Endodermal cell (in vitro differentiated cells): ENCODE results near the gene ALDH4A1. TPM values are rescaled to one million over a fixed set of nuclear protein-coding genes. Genes with fewer than 3 reads are reported as not detected.

ENCODE experiments used
- DNase-seq: peaks from one replicate; pipeline ENCODE4 v3.0.0-alpha.2; 2017
- H3K27ac ChIP-seq: 2 replicates; pipeline ENCODE4 v1.5.1; 2013; ENCODE audit warnings: mild to moderate bottlenecking, low read depth, low read length, moderate library complexity
- H3K27me3 ChIP-seq: 2 replicates; pipeline ENCODE4 v1.6.1; 2013; ENCODE audit warnings: mild to moderate bottlenecking, low read length, moderate library complexity; ENCODE audit not compliant: insufficient read depth, control insufficient read depth, poor library complexity, severe bottlenecking
- H3K36me3 ChIP-seq: 2 replicates; pipeline ENCODE4 v1.7.0; 2013; ENCODE audit warnings: mild to moderate bottlenecking, low read length, moderate library complexity; ENCODE audit not compliant: control insufficient read depth, insufficient read depth
- H3K4me1 ChIP-seq: one replicate; pipeline ENCODE4 v1.7.0; 2013; ENCODE audit warnings: low read length; ENCODE audit not compliant: control insufficient read depth, insufficient read depth
- H3K4me3 ChIP-seq: 2 replicates; pipeline ENCODE4 v1.5.1; 2013; ENCODE audit warnings: mild to moderate bottlenecking, low read length, moderate library complexity
- H3K9ac ChIP-seq: 2 replicates; pipeline ENCODE4 v1.6.1; 2013; ENCODE audit warnings: mild to moderate bottlenecking, low read length, moderate library complexity; ENCODE audit not compliant: poor library complexity, severe bottlenecking; ENCODE audit errors: extremely low read depth
- H3K9me3 ChIP-seq: 2 replicates; pipeline ENCODE4 v1.6.1; 2013; ENCODE audit warnings: mild to moderate bottlenecking, low read length, moderate library complexity; ENCODE audit not compliant: control insufficient read depth
- H3K27ac Mint-ChIP-seq: 2 replicates; pipeline ENCODE4 v1.8.0; 2020; ENCODE audit warnings: mixed read lengths
- H3K27me3 Mint-ChIP-seq: 2 replicates; pipeline ENCODE4 v1.8.0; 2021; ENCODE audit warnings: mild to moderate bottlenecking, mixed read lengths; ENCODE audit not compliant: insufficient read depth
- H3K36me3 Mint-ChIP-seq: 2 replicates; pipeline ENCODE4 v1.8.0; 2020; ENCODE audit warnings: low read depth, mixed read lengths
- H3K4me1 Mint-ChIP-seq: 2 replicates; pipeline ENCODE4 v1.8.0; 2020; ENCODE audit warnings: mixed read lengths
- H3K4me3 Mint-ChIP-seq: 2 replicates; pipeline ENCODE4 v1.8.0; 2020; ENCODE audit warnings: mild to moderate bottlenecking, moderate library complexity, mixed read lengths
- H3K9me3 Mint-ChIP-seq: 2 replicates; pipeline ENCODE4 v1.8.0; 2020; ENCODE audit warnings: mild to moderate bottlenecking, mixed read lengths
- WGBS, 2 experiments: methylation state at CpG; one replicate each; pipeline versions ENCODE4 v1.1.5 to v1.1.7; 2013; ENCODE audit warnings: missing lambda C conversion rate in 2 of 2, mixed read lengths in 1 of 2; ENCODE audit not compliant: insufficient coverage in 1 of 2, insufficient read length in 1 of 2; 5-methylcytosine and 5-hydroxymethylcytosine counted together
- total RNA-seq, 2 donors: library from RNA; stranded (reverse); fragmentation: NEBNext Ultra II Directional in 1 of 2; extraction: Animal tissue kit (Norgen Biotek cat#: 25700) in 1 of 2; gene quantifications; 2 replicates in 1 of 2; 3 replicates in 1 of 2; pipeline ENCODE4 v1.2.1, GENCODE V29; 2021
- TF ChIP-seq, protein P1 (sequence below): fragments of 200-600 bp; sonication (generic); conservative IDR thresholded peaks from 2 replicates; pipeline ENCODE4 v1.5.0; 2021; ENCODE audit warnings: antibody characterized with exemption, mild to moderate bottlenecking

The ALDH4A1 gene
- total RNA-seq, 2 donors from 2014 or later, result 7.6 to 18.7 TPM

DNA sequence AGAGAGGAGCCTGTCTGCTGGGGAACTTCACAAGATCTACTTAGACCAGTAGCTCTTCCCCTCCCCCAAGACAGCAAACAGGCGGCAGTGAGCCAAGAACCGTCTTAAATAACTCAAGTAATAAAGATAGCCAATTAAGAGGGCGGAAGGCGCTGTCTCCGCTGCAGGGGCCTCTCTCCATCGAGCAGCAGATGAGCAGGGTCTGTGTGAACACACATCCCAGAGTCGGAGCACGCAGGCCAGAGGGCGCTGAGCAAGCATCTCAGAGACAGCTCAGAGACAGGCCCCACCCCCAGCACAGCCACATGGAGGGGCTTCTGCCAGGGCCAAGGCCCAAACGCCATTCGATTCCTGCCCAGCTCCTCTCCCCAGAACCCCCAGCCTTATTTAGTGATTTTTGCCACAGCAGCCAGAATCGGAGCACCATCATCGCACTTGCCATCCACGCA is 43.1 kb upstream of the ALDH4A1 start:
- no peak overlapping the region for H3K4me3 Mint-ChIP-seq
- TF ChIP-seq, protein P1, sequence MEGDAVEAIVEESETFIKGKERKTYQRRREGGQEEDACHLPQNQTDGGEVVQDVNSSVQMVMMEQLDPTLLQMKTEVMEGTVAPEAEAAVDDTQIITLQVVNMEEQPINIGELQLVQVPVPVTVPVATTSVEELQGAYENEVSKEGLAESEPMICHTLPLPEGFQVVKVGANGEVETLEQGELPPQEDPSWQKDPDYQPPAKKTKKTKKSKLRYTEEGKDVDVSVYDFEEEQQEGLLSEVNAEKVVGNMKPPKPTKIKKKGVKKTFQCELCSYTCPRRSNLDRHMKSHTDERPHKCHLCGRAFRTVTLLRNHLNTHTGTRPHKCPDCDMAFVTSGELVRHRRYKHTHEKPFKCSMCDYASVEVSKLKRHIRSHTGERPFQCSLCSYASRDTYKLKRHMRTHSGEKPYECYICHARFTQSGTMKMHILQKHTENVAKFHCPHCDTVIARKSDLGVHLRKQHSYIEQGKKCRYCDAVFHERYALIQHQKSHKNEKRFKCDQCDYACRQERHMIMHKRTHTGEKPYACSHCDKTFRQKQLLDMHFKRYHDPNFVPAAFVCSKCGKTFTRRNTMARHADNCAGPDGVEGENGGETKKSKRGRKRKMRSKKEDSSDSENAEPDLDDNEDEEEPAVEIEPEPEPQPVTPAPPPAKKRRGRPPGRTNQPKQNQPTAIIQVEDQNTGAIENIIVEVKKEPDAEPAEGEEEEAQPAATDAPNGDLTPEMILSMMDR, result no peak
- H3K27ac ChIP-seq, result peak overlapping the region; percentile 8
- H3K4me1 ChIP-seq, result peaks cover 26% of the 10 kb centered on the region
- H3K4me3 ChIP-seq, result no peak overlapping the region
- H3K36me3 Mint-ChIP-seq, result no peaks in the 10 kb centered on the region
- peaks cover 46% of the 10 kb centered on the region for H3K4me1 Mint-ChIP-seq
- H3K27me3 Mint-ChIP-seq, result no peaks in the 10 kb centered on the region
- WGBS, 2 experiments, result 61 to 68% methylated on average over 13 to 14 of the region's 14 CpGs
- H3K36me3 ChIP-seq, result no peaks in the 10 kb centered on the region
- peak; percentile 77 for DNase-seq
- H3K27me3 ChIP-seq, result no peaks in the 10 kb centered on the region
- H3K9ac ChIP-seq, result no peak overlapping the region
- H3K27ac Mint-ChIP-seq, result no peak overlapping the region
- no peaks in the 10 kb centered on the region for H3K9me3 ChIP-seq
- no peaks in the 10 kb centered on the region for H3K9me3 Mint-ChIP-seq

DNA sequence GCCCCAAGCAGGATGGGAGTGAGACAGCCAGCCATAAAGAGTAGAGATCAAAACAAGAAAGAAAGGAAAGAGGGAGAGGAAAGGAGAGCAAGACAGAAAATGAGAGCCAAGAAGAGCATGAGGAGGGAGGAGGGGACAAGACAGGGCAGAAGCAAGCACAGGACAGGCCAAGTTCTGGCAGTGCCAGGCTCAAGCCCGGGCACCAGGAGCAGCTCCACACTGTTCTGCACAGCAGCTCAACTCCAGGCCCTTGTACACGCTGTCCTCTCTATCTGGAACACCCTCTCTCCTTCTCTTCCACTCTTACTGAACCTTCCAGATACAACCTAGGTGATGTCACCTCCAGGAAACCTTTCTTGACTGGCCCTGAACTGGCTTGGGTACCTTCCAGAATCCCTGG is 42.5 kb upstream of the ALDH4A1 start:
- Histone ChIP-seq H3K4me1 (peaks cover 20% of the 10 kb centered on the region), H3K27me3 (no peaks in the 10 kb centered on the region), H3K36me3 (no peaks in the 10 kb centered on the region), H3K4me3 (no peak overlapping the region), H3K9me3 (no peaks in the 10 kb centered on the region), H3K9ac (no peak overlapping the region), H3K27ac (no peak overlapping the region)
- Mint-ChIP-seq H3K36me3 (no peaks in the 10 kb centered on the region), H3K27ac (no peak overlapping the region), H3K9me3 (no peaks in the 10 kb centered on the region), H3K27me3 (no peaks in the 10 kb centered on the region), H3K4me3 (no peak overlapping the region), H3K4me1 (peaks cover 40% of the 10 kb centered on the region)
- TF ChIP-seq, protein P1, result no peak
- WGBS, 2 experiments, result 83 to 94% methylated on average over 1 to 2 of the region's 2 CpGs
- DNase-seq, result no peak

DNA sequence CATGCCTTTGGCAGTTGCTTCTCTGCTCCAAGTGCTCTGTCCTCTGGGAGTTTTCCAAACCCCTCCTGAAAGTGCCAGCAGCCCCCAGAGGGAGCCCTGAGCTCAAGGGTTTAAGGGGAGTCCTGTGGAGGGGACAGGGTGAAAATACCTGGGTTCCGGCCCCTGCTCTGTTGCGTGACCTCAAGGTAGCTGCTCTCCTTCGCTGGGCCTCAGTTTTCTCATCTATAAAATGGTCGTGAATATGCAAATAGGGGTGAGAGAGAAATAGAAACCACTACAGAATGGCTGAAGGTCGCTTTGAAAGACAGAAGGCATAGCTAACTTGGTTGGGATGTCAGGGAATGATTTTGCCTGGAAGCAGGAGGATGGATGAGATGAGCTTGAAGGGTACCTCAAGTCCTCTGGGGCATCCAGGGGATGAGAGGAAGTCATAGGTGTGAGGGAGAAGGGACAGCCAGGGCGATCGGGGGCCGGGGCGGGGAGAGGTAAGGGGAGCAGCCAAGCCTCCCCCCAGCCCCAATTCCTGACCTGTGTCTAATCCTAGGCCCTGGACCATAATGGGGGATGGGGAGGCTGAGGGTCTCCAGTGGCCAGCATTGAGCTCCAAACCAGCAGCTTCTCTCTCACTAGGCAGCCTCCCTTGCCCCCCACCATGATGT is 41.7 kb upstream of the ALDH4A1 start:
- H3K4me1 ChIP-seq, result peaks cover 14% of the 10 kb centered on the region
- H3K9me3 ChIP-seq, result no peaks in the 10 kb centered on the region
- H3K36me3 ChIP-seq, result no peaks in the 10 kb centered on the region
- H3K27me3 Mint-ChIP-seq, result no peaks in the 10 kb centered on the region
- H3K27ac ChIP-seq, result no peak overlapping the region
- no peak overlapping the region for H3K9ac ChIP-seq
- no peak for DNase-seq
- no peaks in the 10 kb centered on the region for H3K27me3 ChIP-seq
- no peaks in the 10 kb centered on the region for H3K36me3 Mint-ChIP-seq
- peak overlapping the region; percentile 26 for H3K27ac Mint-ChIP-seq
- no peak overlapping the region for H3K4me3 Mint-ChIP-seq
- H3K9me3 Mint-ChIP-seq, result no peaks in the 10 kb centered on the region
- H3K4me1 Mint-ChIP-seq, result peaks cover 32% of the 10 kb centered on the region
- no peak overlapping the region for H3K4me3 ChIP-seq
- TF ChIP-seq, protein P1, result no peak
- WGBS, 2 experiments, result 89 to 96% methylated on average over 5 to 9 of the region's 9 CpGs
